Ammon's horn (tissue), 1 donor: Measurements from ENCODE around the gene WWOX.
A peak's percentile ranks its signal among the peaks of the same experiment; 100 is the strongest.

ENCODE experiments used
- DNase-seq: peaks from one replicate; pipeline ENCODE4 v3.0.0-alpha.2; 2016; ENCODE audit warnings: low spot score

WWOX gene

DNA sequence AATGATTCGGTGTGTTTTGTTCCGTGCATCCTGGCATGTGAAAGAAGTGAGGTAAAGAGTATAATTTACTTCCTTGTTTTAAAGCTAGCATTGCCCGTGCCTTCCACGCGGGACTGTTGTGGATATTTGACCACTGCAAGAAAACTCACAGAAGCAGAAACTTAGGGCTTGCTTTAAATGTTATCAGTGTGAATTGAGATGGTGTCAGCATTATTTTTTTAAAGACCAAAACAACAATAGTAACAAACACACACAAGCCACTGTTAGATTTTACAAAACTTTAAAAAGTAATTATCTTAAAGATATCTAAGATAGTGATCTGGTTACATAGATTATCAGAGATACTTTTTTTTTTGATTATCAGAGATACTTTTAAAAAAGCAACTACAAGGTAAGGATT lies 47.4 kb downstream of the WWOX start:
- no peak for DNase-seq

DNA sequence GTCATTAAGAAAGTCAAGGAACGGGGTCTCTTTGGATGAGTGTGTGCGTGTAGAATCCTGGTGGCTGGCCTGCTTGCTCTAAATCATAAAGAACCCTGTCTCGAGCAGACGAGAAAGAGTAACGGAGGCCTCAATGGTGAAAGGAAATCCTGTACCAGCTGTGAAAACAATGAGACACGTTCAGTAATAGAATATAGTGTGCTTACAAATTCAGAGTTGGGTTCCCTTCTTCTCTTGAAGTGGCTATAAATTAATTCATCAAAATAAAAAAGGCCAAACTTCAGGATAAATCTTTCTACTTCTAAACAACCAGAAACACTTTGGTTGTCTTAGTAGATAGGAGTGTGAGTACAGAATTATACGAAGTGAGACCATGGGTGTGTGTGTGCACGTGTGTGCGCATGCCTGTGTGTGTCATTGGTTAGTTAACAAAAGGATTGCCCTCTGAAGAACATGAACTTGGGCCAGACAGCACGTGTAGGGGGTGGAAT lies 48.5 kb downstream of the WWOX start:
- no peak for DNase-seq

DNA sequence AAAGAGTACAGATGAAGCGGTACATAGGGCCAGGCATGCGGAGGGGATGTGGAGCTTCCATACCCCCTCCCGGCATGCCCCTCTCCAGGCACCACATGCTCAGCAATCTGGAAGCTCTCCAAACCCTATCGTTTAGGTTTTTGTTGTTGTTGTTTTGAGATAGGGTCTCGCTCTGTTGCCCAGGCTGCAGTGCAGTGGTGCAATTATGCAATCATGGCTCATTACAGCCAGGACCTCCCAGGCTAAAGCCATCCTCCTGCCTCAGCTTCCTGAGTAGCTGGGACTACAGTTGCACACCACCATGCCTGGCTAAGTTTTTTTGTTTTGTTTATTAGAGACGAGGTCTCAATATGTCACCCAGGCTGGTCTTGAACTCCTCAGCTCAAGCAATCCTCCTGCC lies 50.8 kb downstream of the WWOX start:
- DNase-seq, result no peak

DNA sequence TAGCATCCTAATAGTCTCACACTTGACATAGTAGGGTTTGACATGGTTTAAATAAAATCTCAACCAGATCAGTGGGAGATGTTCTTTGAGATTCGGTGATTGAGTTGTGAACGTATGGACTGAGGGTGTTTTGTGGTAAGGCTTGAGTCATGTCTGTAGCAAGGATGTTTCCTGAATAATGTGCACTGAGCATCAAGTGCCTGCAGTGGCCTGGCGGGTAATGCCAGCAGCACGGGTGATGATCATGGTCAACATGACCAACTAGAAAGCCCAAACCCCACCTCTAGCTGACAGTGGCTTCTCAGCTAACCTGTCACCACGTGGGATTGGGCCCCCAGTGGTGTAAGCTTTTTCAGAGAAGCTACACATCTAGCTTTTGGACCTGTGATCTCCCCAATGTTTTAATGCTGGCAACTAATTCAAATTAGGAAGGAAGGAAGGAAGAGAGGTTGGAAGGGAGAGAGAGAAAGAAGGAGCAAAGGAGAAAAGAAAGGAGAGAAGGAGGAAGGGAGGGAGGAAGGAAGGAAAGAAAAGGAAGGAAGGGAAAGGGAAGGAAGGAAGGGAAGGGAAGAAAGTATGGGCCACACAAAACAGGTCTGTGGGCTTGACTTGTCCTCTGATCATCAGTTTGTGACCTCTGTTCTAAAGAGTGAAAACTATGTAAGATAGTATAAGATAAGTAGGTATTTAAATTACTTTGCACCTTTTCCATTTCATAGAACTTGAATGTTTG lies 55.4 kb downstream of the WWOX start:
- DNase-seq, result no peak

DNA sequence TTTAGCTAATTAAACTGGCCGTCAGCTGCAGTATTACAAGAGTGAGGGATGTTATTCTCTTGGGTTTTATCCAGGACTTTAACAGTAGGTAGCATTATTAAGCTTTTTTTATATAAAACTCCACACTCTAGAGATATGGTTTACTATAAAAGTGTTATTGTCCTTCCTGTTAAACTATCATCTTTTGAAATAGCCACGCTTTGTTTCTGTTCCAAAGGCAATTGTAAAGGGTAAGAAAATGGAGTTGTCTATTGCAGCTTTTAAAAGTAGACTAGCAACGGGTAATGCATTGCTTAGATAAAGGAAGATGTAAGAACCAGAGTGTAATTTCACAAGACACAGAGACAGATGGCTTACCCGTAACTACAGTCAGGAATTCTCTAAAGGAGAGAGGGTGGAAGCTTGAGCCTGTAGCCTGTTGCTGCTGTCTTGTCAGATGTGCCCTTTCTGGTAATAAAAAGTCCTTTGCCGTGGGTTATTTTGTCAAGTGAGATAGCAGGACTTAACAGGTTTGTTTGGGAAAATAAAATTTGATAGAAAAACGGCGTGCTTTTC lies 56.4 kb downstream of the WWOX start:
- DNase-seq, result peak; percentile 32

DNA sequence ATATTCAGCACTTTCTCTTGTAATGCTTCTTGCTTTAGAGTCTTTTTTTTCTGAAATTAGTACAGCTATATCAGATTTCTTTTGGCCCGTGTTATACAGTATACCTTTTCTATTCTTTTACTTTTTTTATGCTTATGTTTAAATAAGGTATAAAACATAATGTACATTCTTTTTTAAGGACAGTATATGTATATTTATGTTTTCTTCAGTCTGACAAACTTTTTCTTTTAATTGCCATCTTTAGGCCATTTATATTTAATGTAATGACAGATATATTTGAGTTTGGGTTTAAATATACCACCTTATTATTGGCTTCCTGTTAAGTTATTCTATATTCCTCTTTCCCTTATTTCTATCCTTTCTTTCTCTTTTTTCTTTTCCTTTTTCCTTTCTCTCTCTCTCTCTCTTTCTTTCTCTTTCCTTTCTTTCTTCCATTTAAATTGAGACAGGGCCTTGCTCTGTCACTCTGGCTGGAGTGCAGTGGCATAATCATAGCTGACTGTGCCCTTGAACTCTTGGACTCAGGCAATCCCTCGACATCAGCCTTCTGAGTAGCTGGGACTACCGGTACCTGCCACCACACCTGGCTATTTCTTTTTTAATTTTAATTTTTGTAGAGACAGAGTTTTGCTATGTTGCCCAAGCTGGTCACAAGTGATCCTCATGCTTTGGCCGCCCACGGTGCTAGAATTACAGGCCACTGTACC lies 61.7 kb downstream of the WWOX start:
- DNase-seq, result no peak

DNA sequence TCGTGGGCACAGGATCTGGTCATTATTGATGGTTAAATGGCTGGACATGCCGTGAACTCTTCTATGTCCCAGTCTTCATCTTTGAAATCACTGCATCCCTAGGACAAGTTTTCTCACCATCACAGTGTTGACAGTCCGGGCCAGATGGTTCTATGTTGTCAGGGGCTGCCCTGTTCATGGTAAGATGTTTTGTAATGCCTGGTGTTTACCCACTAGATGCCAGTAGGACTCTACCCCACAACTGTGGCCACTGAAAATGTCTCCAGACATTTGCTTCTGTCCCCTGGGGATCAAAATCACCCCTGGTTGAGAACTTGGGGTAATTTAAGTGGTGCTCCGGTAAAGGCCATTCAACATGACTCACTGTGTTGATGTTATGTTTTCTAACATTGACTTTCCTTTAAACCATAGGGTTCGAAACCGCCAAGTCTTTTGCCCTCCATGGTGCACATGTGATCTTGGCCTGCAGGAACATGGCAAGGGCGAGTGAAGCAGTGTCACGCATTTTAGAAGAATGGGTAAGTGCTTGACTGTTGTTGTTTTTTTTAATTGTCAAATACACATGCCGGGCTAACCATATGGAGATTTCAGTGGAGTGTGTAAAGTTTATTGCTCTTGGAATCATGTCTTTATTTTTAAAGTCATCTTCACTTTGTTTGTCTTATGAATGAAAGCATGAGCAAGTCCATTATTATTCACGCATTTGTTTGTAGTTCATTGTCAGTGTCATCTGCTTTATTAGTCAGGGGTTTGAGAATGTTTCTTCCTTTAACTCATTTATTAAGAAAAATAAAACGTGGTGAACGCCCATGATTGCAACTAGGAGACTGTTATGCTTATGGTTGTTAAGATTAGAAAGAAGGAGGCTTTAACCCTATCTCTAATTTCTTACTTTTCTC lies 64.6 kb downstream of the WWOX start:
- DNase-seq, result no peak

DNA sequence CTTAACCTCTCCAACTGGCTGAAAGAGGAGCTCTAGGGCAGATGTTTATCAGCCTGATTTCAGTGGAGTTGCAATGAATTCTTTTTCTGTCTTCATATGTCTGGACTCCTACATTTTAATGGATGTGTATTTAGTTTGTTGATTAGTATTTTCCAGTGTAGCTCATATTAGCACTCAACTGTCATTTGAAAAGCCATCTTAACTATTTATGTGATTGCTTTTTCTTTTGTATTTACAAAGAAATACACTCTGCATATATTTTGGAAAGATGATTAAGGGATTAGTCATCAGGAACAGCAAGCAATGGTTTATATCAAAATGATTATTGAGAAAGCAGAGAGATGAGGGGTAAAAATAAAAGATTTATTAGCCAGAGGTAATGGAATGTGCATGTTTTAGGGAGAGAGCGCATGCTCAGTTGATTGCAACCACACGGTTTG lies 71.1 kb downstream of the WWOX start:
- no peak for DNase-seq

DNA sequence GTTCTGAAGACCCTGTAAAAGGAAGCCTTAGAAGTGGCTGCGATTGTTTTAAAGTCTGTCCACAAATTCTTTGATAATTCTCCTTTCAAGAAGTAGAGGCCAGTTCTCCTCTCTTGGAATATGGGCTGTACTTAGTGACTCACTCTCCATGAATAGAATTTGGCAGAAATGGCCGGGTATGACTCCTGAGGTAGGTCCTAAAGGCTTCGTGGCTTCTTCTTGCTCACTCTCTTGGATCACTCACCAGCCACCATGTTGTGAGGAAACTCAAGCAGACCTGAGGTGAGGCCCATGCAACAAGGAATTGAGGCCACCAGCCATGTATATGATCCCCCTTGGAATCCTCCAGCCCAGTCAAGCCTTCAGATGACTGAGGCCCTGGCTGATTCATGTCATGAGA lies 75.8 kb downstream of the WWOX start:
- DNase-seq, result no peak

DNA sequence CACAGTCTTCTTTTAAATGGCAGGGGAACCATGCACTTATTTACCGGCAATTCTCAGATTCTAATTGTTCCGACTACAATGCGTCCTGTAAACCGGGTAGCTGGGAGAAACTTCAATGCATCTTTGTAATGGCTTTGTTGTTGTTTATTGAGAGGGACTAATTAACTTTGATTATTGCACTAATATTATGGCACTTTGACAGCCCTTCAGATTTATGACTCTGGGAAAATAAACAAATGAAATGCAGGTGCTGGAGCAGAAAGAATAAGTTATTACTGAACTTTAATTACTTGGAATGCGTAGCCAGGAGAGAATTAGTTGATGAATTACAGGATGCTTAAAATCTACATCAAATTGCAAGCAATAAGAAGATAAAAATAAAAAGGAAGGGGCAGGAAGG lies 77.0 kb downstream of the WWOX start:
- no peak for DNase-seq

DNA sequence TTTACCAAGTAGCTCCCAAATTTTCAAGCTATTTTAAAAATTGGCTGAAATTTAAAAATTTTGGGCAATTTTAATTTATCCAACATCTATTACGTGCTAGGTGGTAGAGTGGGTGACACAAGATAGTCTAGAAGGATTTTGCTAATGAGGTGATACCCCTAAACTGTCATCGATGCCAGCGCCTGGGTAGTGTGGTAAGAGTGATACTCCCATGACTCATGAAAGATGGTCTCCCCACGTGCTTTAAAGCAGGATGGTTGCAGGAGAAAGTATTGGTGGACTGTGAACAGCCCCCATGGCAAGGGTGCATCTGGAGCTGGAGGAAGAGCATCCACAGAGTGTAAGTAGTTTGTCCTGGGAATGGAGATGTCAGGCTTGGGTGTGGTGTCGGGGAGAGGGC lies 77.8 kb downstream of the WWOX start:
- DNase-seq, result no peak

DNA sequence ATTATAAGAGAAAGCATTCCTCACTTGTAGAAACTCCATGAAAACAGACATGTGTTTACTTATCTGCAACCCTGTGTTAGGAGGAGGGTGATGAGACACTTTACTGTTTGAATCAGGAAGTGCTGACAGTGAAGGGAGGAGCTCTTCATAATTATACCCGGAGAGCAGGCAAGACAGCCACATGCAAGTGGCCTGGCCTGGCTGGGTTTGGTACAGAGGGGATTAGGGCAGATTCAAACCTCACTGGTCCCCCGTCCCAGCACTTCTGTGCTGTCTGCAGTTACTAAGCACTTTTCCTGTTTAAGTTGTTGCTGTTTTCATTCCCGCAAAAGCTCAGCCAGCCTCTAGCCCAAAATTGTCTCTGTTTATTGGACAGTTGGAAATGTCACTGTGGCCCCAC lies 78.5 kb downstream of the WWOX start:
- no peak for DNase-seq

DNA sequence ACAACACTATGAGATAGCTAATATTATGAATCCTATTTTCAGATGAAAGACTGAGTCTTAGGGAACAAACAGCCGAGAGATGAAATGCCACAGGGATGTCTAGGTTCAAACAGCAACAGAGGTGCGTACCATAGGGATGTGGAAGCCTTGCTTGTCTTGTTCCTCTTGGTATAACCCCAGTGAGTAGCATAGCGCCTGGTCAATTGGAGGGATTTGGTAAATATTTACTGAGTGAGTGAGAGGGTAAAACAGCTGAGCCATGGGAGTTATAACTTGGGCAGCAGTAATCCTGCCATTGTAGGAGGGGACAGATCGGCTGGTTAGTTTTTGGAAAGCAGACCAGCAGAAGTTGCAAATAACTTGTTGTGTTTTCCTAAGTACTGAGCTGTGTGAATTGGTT lies 80.2 kb downstream of the WWOX start:
- no peak for DNase-seq

DNA sequence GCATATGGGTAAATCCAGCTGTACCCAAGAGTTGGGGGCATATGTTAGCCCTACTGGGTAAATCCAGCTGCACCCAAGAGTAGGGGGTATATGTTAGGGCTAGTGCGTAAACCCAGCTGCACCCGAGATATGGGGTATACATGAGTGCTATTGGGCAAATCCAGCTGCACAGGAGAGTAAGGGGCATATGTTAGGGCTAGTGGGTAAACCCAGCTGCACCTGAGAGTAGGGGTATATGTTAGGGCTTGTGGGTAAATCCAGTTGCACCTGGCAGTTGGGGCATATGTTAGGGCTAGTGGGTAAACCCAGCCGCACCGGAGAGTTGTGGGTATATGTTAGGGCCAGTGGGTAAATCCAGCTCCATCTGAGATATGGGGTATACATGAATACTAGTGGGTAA lies 80.9 kb downstream of the WWOX start:
- DNase-seq, result no peak

DNA sequence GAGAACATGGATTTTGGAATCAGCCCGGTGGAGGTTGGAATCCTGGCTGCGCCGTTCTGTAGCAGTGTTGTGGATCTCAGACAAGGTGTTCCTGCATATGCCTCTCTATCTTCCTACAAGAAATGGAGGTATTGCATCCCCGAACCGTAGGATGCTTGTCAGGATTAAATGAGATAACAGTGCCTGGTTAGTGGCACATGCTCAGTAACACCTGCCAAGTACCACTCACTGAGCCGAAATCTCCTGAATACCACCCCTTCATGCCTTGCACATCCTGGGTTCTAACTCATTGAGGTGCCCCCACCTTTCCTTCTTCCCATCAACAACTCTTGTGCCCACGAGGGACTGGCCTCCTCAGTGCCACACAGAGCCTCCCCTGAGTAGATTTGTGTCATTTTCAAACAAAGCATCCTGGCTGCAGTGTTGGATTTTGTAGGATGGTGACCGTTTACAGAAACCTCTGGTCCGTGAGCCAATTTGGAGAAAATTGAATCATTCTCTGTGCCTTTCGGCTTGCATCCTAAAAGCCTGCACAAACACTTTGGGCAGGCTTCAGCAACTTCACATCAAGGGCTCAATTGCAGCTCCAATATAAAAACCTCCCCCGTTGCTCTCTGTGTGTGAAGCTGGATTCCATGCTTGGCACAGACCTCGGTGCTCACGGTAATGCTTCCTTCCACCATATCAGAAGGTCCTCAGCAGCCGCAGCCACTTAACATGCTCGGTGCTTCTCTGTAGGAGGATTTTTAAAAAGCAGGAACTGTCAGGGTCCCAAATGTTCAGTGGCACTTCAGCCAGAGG lies 84.2 kb downstream of the WWOX start:
- DNase-seq, result peak; percentile 72

DNA sequence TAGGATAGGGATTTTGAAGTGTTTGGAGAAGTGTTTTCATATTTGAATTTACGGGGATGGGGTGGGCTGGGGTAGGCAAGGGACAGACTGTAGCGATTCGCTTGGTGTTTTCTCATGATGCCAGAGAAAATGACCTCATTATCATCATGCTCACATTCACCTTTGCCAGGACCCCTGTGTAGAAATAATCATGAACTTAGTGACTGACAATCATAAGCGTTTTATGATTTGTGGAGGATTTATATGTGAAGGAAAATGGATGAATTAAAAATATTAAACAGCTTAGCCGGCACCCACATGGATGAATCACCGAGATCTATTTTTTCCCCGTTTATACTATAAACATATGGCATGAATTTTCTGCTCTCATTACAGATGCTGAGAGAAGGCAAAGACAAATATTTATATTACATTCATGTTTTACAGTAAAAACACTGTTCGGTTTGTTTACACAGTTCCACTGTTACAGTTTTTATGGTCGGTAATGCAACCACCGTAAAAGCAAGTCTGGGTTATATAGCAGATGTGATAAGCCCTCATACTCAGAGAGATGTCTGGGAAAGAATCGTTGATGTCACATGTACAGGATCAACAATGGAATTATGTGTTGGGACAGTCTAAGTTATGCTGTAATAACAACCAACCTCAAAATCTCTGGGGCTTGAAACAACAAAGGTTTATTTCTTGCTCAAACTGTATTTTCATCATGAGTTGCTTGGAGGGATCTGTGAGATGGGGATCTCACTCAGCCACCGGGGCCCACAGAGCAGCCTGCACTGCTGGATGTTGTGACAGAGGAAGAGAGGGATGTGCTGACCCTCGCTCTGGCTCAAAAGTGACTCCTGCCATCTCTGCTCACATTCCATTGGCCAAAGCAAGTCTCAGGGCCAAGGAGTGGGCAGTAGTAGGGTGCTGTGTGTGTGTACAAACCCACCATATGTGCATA lies 85.1 kb downstream of the WWOX start:
- no peak for DNase-seq

DNA sequence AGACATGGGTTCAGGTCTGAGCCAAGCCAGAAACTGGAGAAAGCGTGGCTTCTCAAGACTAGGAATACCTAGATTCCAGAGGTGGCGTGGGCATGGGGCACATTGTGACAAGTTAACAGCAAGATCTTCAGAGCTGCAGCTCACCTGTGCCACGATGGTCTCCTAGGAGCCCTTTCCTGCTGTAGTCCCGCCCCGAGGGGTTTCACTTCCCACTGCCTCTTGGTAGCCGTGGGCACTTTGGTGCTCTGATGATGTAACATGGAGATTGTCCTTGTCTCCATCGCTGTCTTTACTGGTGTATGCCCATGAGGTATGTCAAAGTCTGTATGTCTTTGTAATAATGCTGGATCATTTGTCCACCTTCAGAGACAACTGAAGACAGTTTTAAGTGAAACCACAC lies 89.7 kb downstream of the WWOX start:
- DNase-seq, result no peak

DNA sequence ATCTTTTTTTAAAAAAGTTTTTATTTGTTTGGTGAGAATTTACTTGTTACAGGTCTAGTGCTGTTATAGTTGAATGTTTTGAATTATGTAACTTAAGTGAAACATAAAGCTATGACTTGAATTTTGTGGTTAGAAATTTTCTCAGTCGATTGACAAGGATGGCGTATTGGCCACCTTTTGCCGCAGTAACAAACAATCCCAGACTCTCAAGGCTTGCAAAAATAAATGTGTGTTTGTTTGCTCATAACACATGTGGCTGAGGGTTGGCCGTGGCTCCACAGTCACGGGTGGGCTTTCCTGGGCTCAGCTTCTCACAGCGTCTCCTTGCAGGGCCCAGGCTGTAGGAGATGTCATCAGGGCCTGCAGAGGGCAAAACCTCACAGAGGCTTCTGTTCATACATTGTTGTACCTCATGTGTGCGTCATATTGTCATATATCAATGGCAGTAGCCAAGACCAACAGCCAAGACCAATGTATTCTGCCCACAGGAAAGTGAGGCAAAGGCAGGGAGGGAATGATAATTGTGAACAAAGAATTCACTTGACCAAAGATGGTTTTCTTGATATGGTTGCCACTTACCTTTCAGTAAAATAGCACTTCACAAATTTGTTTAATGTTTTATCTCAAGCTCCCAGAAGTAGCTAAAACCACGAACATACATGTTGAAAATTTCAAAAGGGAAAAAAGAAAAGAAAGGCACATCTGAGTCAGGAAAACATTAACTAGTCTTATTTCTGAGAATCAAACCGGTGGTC lies 93.5 kb downstream of the WWOX start:
- DNase-seq, result no peak

DNA sequence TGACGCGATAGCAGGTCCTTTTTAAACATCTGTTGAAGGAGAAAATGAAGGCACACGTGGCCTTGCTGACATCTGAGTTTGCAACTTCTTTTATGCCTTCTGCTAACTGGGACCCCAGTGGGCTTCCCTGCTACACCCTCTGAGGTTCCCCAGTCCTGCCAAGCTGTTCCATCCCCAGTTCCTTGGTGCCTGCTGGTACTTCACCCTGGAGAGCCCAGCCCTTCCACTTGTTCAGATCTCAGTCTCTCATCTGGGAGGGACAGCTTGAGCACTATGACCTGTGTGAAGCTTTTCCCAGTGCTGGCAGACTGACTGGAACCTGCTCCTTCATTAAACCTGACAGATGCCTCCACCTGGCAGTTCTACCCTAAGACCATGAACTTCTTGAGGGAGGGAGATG lies 95.5 kb downstream of the WWOX start:
- no peak for DNase-seq

DNA sequence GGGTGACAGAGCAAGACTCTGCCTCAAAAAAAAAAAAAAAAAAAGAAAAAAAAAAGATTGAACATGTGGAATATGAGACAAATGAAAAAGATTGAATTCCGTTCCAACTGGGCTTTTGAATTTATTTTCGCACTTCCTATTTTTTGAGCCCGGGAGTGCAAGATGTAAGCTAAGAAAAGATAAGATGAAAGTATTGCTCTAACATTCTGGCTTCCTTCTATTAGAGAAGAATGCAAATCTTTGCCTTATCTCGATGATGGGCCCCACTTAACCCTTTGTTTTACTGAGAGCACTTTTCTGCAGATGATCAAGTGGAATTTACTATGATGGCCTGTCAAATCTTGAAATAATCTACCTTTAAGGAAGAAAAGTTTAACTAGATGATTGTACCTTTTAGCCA lies 96.3 kb downstream of the WWOX start:
- DNase-seq, result no peak
